NCI-H2196 (cell line): ENCODE results near the gene STOX2.
"Not testable (repeated sequence)": the region's sequence is repeated elsewhere in the genome, so short reads cannot be mapped to it uniquely, and the experiment has no call there.

Experiments
- DNase-seq: peaks from one replicate; lab custom pipeline; 2025; ENCODE audit not compliant: unreplicated experiment; lab: John Stamatoyannopoulos, UW

The STOX2 gene

DNA sequence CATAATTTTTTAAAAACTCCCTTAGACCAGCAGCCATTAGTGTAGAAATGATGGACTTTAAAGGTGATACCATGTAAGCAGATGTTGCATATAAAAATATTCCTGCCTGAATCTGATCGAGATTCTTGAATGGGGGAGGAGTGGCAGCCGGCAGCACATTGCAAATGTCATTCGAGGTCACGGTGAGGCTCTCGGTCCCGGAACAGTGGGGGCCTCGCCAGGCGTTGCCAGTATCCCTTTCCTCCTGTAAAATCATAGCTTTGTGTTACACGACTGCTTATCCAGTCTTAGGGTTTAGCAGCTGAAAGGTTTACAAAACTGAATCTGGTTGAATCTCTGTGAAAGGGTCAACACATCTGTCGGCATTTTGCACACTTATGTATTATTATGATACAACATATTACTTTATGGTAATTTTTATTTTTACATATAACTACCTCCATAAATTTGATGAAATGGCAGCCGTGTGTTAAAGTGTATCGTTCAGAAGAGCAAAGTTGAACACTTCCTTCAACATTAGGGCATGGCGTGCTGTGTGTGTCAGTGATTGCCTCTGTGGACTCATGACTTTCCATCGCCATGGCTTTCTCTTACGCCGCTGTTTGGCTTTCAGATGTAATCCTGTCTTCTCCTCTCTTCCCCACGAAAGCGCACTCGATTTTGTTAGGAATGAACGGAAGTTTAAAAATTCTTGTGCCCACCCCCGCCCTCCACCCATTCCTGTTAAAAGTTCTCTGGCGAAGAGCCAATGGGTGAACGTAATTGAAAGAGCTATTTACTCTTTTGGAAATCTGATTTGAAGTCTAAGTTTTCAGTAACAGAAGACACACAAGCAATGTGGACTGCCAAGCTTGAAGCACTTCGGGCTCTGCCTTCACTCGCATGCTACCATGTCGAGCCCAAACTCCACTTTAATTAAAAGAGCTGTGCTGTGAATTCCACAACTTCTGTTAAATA lies 114.8 kb downstream of the STOX2 start:
- DNase-seq = no peak

DNA sequence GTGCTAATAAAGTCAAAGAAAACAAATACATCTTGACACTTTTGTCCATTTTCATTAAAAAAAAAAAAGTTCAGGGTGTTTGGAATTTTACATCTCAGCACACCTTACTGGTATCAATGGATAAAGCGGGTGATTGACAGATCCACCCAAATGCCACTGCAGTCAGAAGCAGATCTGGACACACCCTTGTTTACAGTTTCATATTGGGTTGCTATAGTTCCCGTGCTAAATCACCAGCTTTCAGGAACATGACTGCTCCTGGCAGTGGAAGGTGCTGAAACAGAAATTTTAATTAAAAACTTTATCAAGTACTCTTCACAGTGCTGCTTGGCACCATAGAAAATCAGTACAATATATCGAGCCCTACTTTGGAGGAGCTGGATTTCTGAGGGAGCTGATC lies 116.3 kb downstream of the STOX2 start:
- no peak for DNase-seq

DNA sequence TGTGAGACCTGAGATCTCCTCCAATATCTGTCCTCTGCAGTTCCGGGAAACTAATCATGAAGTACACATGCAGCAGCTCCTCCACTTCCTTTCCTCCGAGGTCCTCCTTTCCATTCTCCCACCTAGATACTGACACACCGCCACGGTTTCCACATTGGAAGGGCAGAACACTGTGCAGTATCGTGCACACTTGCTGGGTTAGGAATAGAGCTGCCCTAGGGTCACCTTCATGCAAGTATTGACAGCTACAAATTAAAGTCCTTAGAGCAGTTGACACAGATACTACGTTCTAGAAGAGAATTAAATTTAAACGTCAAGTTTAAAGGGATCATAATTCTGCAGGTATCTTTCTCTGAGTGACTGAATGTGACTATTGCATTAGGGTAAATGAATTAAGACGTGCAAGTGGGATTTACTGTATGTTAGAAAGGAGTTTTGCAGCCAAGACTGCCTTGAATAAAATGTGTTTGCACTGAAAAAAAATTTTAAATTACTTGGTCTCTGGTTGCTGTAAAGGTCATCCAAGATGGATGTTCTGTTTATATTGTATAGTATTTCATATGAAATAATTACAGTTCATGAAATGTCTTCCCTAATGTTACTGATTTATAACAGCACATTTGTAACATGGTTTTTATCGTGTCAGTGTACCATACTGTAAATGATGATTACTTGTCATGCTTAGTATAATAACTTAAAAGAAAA lies 117.7 kb downstream of the STOX2 start:
- DNase-seq = no peak

DNA sequence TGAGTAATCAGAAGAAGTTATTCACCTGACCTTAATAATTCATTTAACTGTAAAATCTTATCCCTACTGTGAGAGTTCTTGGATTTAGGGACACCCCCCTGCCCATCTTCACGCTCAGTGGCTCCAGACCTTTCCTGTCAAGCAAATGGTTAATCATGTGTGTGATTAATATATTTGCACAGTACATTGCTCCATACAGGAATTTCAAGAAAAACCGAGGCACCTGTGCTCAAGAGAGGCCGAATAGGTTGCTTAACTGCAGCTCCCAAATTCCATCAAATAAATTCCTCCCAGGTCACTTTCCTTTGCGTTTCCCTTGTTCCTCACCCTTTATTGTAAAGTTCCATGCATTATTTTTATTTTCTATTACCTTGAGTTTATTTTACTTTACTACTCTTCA lies 119.5 kb downstream of the STOX2 start:
- no peak for DNase-seq

DNA sequence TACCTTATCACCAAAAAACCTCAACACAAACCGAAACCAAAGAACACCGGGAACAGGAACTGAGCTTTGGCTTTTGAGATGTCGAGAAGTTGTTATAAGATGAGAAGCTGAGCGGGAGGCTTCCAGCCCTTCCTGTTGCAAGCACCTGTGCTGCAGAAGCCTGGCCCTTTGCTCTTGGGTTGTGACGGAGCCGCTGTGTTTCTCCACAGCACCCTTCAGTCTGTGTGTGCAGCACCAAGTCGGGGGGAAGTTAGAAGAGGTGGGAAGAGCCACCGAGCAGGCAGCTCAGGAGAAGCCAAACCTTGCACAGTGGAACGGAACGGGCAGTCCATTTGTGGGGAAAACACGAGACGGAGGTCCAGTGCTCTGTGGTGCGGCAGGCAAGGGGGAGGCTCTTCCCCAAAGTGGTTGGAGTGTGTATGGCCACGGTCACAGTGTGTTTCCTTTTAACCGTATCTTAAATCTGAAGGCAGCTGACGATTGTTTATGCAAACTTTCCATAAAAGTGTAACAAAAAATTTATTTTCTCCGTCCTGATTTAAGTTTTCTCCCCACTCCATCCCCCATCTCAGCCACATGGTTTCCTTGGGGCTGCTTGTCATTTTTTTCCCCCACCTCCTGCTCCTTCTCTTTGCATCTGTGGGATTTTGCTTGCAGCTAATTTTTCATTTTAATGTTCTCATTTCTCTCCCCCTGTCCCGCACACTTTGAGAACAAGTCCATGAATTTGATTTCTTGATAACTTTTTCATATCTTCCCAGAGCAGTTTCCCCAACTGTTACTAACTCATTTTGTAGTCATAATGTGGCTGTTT lies 123.7 kb downstream of the STOX2 start:
- no peak for DNase-seq

DNA sequence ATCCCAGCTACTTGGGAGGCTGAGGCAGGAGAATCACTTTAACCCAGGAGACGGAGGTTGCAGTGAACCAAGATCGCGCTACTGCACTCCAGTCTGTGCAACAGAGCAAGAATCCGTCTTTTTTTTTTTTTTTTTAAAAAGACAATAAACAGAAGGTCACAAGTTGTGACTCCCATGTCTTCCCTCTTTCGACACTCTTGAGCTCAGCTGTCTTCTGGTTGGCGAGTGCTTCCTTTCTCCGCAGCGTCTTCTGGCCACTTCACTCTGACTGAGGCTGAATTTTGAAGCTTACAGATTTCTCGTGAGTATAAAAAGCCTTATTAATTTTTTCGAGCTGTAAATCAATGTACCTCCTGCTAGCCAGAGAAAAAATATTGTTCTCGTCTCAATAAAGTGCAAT lies 124.9 kb downstream of the STOX2 start:
- DNase-seq = no peak

DNA sequence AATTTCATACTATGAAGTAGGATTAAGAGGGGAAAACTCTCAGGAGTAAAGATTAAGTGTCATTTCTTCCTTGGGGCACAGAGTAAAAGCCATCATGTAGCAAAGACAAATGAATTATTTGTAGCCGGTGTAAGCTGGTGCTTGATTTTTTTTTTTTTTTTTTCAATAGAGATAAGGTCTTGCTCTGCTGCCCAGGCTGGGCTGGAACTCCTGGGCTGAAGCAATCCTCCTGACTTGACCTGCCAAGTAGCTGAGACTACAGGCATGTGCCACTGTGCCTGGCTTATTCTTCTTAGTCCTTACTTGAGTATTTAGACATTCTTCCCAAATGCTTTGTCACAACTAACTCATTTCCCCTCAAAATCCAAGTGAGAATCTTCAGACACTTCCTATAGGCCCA lies 125.7 kb downstream of the STOX2 start:
- no peak for DNase-seq

DNA sequence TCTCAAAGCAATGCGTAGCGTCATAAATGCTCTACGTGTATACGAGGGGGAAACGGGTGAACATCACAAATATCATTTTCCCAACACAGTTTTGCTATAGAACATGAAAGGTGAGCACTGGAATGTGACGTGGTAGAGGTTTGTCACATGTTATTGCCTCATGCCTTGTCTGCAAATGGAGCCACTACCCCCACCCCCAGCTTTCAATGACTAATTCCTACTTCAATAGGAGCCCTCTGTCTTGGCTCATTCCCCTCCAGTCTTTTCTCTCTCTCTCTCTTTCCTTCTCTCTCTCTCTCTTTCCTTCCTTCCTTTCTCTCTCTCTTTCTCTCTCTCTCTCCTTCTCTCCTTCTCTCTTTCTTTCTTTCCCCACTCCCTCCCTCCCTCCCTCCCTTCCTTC lies 127.0 kb downstream of the STOX2 start:
- no peak for DNase-seq

DNA sequence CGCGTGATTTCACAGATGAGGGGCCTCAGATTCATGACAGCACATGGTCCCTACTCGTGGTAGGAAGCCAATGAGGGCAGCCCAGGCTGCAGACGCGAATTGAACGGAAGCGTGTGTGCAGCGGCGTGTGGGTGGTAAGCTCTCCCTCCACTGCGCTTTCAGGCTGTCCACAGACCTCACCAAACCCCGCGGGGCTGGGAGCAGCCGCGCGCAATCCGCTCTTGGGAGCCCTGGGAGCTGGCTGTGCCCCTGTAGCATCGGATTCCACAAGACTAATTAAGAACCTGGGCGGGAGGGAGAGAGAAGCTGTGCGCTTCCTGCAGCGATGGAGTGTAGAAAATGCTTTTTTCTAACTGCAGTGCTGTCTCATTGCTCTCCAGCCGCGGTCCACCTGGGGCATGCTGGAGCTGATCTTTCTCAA lies 134.9 kb downstream of the STOX2 start:
- no peak for DNase-seq

DNA sequence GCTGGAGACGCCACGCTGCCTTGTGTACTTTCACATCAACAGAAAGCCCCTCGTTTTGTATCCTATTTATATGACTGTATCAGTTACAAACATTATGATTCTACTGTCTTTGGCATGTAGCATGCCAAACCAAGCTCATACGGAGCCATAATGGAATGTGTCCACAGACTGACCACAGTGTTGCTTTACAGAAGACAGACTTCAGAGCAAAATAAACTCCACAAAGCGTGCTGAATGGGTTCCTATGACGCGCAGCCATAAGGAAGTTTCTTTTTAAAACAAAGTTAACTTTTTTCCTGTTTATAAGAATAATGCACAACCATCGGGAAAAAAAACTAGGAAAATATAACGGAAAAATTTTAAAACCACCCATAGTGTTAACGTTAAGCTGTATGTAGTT lies 136.0 kb downstream of the STOX2 start:
- DNase-seq = no peak

DNA sequence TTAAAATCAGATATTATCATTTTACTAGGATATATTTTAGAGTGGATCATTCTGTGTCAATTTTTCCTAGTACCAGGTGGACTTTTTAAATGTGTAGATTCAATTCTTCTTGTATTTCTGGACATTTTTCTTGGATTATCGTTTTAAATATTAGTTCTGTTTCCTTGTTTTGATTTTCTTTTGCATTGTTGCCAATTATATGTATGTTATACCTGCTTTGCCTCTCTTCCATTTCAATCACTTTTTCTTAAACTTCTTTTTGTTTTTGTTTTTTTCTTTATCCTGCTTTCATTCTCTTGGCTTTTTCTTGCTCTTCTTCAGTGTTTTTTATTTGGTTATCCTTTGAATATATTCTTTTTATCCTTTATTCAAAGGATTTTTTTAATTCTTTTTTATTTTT lies 141.0 kb downstream of the STOX2 start:
- no peak for DNase-seq

DNA sequence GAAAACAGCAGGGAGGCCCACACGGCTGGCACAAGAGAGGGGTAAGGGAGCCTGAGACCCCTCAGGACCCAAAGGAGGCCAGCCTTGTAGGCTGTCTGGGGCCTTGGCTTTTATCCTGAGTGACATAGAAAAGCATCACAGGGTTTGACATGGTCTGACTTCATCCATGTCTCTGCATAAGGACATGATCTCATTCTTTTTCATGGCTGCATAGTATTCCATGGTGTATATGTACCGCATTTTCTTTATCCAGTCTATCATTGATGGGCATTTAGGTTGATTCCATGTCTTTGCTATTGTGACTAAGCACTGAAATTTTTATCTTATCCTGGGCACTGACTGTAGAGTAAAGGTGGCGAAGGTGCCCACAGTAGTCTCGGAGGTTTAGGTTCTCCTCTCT lies 146.2 kb downstream of the STOX2 start:
- not testable (repeated sequence) for DNase-seq

DNA sequence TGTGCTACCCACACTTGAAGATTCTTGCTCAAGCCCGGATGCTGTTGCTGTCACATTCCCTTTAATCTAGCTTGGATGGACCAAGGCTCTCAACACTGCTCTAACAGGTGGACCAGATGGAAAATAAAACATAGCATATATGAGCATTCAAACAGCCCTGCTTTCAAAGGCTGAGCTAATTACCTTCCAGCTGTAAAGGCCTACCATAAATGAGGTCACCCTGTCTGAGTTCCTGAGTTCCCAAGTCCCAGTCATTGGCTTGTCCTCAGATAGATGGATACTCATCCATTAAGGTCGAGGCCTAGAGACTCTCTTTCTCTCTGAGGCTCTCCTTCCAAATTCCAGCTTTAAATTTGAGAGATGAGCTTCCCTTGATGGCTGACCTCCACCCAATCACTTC lies 147.5 kb downstream of the STOX2 start:
- no peak for DNase-seq

DNA sequence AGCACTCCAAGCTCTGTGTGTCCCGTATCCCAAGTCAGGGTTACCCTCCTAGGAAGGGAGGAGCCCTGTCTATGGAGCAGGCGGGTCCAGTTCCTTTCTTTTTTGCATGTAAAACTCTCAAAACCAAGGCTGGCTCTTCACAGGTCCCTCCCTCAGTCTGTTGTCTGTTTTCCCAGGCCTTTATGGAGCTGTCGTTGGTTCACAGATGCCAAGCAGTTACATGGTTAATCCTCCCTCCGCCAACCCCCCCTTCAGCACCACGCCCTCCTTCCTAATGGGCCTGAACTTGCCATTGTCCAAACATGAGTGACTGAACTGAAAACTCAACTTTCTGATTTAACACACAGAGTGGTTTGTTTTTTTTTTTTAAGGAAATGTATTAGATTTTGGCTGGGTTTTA lies 148.3 kb downstream of the STOX2 start:
- no peak for DNase-seq

DNA sequence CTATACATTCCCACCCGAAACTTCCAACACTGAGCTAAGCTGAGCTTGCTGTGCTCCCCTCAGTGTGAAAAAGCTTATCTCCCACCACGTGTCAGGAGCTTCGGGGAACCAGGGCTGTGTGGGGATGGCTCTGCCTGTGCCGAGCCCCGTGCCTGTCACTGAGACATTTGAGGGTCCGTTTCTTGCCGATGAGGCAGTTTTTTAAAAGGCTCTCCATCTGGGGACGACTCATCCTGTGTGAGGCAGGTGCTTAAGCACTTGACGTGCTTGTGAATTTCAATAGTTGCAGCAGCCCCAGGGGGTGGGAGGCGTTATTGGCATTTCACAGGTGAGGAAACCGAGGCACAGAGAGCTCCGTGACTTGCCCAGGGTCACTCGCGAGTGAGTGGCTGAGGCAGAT lies 151.8 kb downstream of the STOX2 start:
- DNase-seq = no peak

DNA sequence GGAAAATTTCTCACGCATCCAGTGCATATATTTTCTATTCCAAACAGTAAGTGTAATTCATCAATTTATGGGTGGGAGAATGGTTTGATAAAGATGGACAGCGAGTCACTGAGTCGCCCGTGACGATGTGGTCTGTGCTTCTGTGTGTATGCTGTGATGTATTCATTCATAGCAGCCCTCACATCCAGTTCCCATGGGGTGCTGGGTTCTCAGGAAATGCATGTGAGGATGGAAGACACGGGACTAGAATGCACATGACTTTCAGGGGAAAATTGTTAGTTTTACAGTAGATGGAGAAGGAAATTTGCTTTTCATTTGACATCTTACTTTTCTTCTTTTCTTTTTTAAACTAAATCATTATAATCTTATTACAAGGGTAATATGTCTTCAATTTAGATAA lies 152.9 kb downstream of the STOX2 start:
- DNase-seq = no peak

DNA sequence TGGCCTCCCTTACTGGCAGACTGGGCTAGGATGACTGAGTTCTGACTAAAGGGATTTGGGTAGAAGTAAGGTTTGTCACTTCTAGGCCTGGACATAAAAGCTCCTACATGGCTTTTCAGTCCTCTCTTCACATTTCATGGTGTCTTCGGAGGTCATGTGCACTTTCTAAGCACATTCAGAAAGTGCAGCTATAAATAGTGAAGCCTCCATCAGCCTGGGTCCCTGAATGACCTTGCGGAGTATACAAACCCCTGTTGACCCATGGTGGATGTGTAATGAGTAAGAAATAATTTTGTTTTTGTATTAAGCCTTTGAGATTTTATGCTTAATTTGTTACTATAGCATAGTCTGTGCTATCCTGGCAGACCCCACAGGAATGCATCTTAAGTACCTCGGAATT lies 154.0 kb downstream of the STOX2 start:
- no peak for DNase-seq

DNA sequence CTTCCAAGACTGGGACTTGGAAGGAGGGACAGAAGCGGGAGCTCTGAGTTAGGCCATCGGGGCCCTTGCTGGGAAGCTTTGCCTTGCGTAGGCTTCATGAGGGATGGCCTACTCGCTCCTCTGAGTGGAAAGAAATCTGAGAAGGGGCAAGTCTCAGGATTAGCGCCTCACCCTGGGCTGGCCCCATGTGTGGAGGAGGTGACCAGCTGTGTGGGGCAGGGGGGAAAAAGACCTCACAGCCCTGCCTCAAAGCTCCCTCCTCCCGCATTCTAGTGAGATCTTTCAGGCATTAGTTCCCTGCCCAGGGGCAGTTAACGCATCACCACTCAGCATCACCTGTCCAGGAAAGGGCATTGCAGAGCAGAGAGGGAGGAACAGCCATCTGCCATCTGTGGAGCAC lies 156.5 kb downstream of the STOX2 start:
- no peak for DNase-seq

DNA sequence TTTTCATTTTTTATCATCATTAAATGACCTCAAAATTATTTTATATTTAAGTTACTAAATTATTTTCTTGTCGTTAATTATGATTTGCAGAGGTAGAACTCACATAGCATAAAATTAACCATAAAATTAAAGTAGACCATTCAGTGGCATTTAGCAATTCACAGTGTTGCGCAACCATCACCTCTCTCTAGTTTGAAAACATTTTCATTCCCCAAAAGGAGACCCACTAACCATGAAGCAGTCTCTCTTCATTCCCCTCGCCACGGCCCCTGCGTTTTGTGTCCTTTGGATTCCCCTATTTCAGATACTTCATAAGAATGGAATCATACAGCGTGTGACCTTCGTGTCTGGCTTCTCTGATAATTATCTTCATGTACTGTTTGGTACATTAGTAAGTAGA lies 157.7 kb downstream of the STOX2 start:
- DNase-seq = no peak

DNA sequence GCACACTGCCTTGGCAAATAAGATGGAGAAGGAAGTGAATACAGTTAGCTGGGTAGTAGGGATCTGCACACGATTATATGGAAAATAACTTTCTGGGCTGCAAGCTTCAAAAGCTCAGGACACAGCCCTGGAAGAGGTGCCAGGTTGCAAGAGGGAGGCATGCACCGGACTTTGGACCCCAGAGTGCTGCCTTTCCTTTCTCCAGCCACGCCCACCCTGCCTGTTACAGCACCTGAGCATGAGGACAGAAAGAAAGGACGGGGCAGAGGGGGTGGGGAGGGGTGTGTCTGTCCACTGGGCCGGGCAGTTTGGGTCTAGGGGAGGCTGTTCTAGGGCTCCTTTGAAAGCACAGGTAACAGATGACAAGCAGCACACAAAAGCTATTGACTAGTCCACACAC lies 159.8 kb downstream of the STOX2 start:
- no peak for DNase-seq

DNA sequence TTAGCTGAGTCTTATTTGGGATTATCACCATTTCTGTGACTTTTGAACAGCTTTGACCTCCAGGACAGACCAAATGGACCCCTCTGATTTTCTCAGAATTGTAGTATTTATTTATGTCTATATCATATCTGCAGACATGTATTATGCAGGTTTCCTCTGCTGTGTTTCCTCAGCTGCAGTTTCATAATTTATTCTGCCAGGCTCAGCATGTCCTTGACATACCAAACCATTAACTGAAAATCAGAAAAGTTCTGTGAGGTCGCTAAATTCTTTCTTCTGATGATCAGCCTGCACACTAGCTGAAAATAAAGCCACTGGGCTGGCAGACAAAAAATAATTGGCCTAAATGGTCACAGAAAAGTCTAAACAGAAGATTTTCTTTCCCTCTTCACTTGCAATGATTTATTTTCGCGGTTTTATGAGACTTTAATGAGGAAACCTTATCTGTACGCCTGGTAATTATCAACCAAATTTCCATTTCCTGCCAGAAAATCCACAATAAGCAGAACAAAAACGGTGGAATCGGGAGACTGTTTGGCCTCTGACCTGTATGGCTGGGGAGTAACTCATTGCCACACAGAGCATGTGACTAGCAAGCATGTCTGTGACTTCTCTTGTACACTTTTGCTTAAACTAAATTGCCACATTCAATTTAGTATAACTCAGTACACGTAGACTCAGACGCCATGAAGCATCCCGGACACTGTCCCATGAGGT lies 161.6 kb downstream of the STOX2 start:
- no peak for DNase-seq
